CD4-positive, CD25-positive, alpha-beta regulatory T cell (primary cell): ENCODE data around the gene SMURF2. TPM values are rescaled to one million over a fixed set of nuclear protein-coding genes. Genes with fewer than 3 reads are reported as not detected.

Experiments
- ATAC-seq, 2 donors: fragments of 150-1000 bp; cut with Tn5 transposase; one replicate each; pipeline ENCODE4 v1.10.0; 2021; ENCODE audit warnings: low read depth in 2 of 2, moderate number of reproducible peaks in 2 of 2, moderate library complexity in 1 of 2
- DNase-seq, 3 donors: peaks; one replicate each; pipeline versions ENCODE4 v3.0.0 to v3.0.0-alpha.2; 2012 to 2022; ENCODE audit warnings: mixed read lengths in 1 of 3
- H3K27ac ChIP-seq: one replicate; pipeline ENCODE4 v1.7.0; 2013; ENCODE audit warnings: mild to moderate bottlenecking, low read length; ENCODE audit not compliant: insufficient read depth, poor library complexity, severe bottlenecking
- H3K27me3 ChIP-seq: one replicate; pipeline ENCODE4 v1.7.0; 2013; ENCODE audit warnings: low read length; ENCODE audit not compliant: control insufficient read depth, insufficient read depth
- H3K36me3 ChIP-seq: one replicate; pipeline ENCODE4 v1.7.0; 2013; ENCODE audit warnings: mild to moderate bottlenecking, low read length, moderate library complexity; ENCODE audit not compliant: control insufficient read depth, insufficient read depth
- H3K4me1 ChIP-seq: 2 replicates; pipeline ENCODE4 v1.7.0; 2013; ENCODE audit warnings: mild to moderate bottlenecking, low read length; ENCODE audit not compliant: insufficient read depth, control insufficient read depth, poor library complexity, severe bottlenecking
- H3K4me3 ChIP-seq: one replicate; pipeline ENCODE4 v1.7.0; 2013; ENCODE audit warnings: low read depth, mild to moderate bottlenecking, low read length, moderate library complexity
- H3K9me3 ChIP-seq, 2 experiments: 1 replicate in 1 of 2; 2 replicates in 1 of 2; pipeline ENCODE4 v1.7.0; 2013; ENCODE audit warnings: low read length in 2 of 2, mild to moderate bottlenecking in 1 of 2, moderate library complexity in 1 of 2; ENCODE audit not compliant: control insufficient read depth in 2 of 2
- H3K27ac Mint-ChIP-seq, 3 donors: one replicate each; pipeline ENCODE4 v1.8.0; 2020 to 2022; ENCODE audit warnings: mild to moderate bottlenecking in 3 of 3, mixed read lengths in 3 of 3, moderate library complexity in 2 of 3
- H3K27me3 Mint-ChIP-seq: one replicate; pipeline ENCODE4 v1.8.0; 2022; ENCODE audit warnings: mild to moderate bottlenecking, mixed read lengths
- H3K36me3 Mint-ChIP-seq: one replicate; pipeline ENCODE4 v1.8.0; 2020; ENCODE audit warnings: mixed read lengths
- H3K4me1 Mint-ChIP-seq, 4 donors: one replicate each; pipeline ENCODE4 v1.8.0; 2020 to 2022; ENCODE audit warnings: mixed read lengths in 4 of 4, mild to moderate bottlenecking in 1 of 4
- H3K4me3 Mint-ChIP-seq, 4 donors: one replicate each; pipeline ENCODE4 v1.8.0; 2020 to 2022; ENCODE audit warnings: mild to moderate bottlenecking in 4 of 4, mixed read lengths in 4 of 4, moderate library complexity in 3 of 4
- H3K9me3 Mint-ChIP-seq, 7 donors: one replicate each; pipeline ENCODE4 v1.8.0; 2020 to 2022; ENCODE audit warnings: mixed read lengths in 7 of 7, mild to moderate bottlenecking in 3 of 7, moderate library complexity in 2 of 7
- polyA plus RNA-seq, 4 donors: library from polyadenylated mRNA; unstranded; fragments of 300-500 nt; fragmentation: Illumina TruSeq; gene quantifications; one replicate each; pipeline ENCODE4 v1.2.3, GENCODE V29; 2021
- total RNA-seq: library from RNA; stranded (reverse); gene quantifications from one replicate; pipeline ENCODE4 v1.2.3, GENCODE V29; 2022

SMURF2 gene
- total and polyA plus RNA-seq, 5 donors from 2014 or later, result 4.0 to 18.7 (median 4.7) TPM

DNA sequence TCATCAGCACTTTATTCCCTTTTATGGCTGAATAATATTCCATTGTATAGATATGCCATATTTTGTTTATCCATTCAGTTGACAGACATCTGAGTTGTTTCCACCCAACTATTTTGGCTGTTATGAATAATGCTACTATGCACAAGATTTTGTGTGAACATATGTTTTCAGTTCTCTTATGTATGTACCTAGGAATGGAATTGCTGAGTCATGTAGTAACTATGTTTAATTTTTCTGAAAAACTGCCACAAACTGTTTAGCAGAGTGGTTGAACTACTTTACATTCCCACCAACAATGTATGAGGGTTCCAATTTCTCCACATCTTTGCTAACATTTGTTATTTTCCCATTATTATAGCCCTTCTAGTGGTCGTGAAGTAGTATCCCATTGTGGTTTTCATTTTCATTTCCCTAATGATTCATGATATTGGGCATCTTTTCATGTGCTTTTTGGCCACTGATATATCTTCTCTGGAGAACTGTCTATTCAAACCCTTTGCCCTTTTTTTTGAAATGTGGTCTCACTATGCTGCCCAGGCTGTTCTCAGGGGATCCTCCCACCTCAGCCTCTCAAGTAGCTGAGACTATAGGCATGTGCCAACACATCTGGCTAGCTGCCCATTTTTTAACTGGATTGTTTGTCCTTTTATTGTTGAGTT is 26.3 kb downstream of the SMURF2 start:
- ATAC-seq (no peak), DNase-seq (peak in 1 of 3 donors; percentile 34)
- no peaks in the 10 kb centered on the region for H3K27me3 ChIP-seq
- no peak overlapping the region for H3K4me3 ChIP-seq
- no peaks in the 10 kb centered on the region for H3K9me3 ChIP-seq
- H3K27ac ChIP-seq, result no peak overlapping the region
- H3K36me3 ChIP-seq, result no peaks in the 10 kb centered on the region
- Mint-ChIP-seq H3K36me3 (peaks cover 9% of the 10 kb centered on the region), H3K4me1 (peaks cover 19 to 57% (median 36%) of the 10 kb centered on the region in 4 donors), H3K9me3 (no peaks in the 10 kb centered on the region), H3K4me3 (no peak overlapping the region), H3K27me3 (no peaks in the 10 kb centered on the region), H3K27ac (peak overlapping the region; percentile 3 to 74 (median 51))
- H3K4me1 ChIP-seq, result peaks cover 7% of the 10 kb centered on the region

DNA sequence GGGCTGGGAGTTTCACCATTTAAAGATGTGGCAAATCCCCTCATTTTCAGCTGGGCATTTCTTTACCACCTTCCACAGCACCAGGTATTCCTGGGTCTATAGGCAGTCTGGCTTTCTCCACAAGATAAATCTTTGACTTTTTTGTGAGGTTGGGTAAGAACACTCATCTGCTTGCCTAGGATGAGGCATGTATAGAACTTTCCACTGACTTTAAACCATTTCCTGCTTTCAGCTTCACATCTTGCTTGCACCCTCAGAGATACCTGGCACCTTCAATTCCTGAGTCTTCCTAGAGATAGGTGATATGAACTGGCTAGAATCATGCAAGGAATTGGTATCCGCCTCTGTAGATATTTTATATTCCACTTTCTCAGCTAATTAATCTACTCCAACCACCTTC is 27.9 kb downstream of the SMURF2 start:
- Mint-ChIP-seq H3K27me3 (no peaks in the 10 kb centered on the region), H3K4me1 (peaks cover 17 to 63% (median 39%) of the 10 kb centered on the region in 4 donors), H3K36me3 (peaks cover 9% of the 10 kb centered on the region), H3K9me3 (no peaks in the 10 kb centered on the region), H3K4me3 (no peak overlapping the region), H3K27ac (peak overlapping the region in 1 of 3 donors; percentile 3)
- Histone ChIP-seq H3K36me3 (no peaks in the 10 kb centered on the region), H3K27ac (no peak overlapping the region), H3K27me3 (no peaks in the 10 kb centered on the region), H3K4me1 (peaks cover 10% of the 10 kb centered on the region), H3K9me3 (no peaks in the 10 kb centered on the region), H3K4me3 (no peak overlapping the region)
- ATAC-seq, result no peak
- DNase-seq, result peak in 1 of 3 donors; percentile 30

DNA sequence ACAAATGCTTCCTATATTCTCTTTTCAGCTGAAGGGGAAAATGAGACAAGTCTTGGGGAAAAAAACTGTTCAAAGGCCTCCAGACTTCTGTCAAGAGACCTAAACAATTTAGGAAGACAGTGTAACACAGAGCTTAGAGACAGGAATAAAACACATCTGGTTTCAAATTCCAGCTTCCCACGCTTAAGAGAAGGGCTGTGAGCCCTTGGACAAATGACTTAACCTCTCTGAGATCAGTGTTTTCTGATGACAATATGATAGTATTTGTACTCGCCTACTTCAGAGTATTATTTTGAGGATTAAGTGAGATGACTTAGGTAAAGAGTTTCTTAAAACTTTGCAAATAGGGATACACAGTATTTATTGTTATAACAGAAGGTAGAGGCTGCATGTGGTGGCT is 29.5 kb downstream of the SMURF2 start:
- Mint-ChIP-seq H3K27me3 (no peaks in the 10 kb centered on the region), H3K27ac (peak overlapping the region in 2 of 3 donors; percentile 15 to 44)
- H3K36me3 ChIP-seq, result no peaks in the 10 kb centered on the region

DNA sequence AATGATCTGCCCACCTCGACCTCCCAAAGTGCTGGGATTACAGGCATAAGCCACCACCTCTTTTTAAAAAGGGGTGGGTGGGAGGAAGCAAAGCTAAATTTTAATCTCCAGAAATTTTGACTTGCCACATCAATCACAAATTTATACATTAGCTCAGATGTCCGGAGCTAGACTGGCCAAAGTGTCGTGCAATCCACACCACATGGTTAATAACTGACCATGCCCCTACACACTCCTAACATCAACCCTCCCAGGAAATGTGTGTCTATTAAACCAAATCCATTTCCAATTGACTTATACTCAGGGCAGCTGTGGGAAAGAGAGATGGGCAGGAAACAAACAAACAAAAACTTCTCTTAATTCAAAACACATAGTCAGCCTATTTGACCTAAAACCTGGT is 29.9 kb downstream of the SMURF2 start:
- Histone ChIP-seq H3K36me3 (no peaks in the 10 kb centered on the region), H3K4me3 (no peak overlapping the region), H3K4me1 (peaks cover 20% of the 10 kb centered on the region), H3K27ac (no peak overlapping the region), H3K9me3 (no peaks in the 10 kb centered on the region), H3K27me3 (no peaks in the 10 kb centered on the region)
- H3K36me3 Mint-ChIP-seq, result peaks cover 5% of the 10 kb centered on the region
- no peaks in the 10 kb centered on the region for H3K27me3 Mint-ChIP-seq
- DNase-seq (no peak), ATAC-seq (no peak)
- H3K4me3 Mint-ChIP-seq, result no peak overlapping the region
- peaks cover 25 to 77% (median 52%) of the 10 kb centered on the region in 4 donors for H3K4me1 Mint-ChIP-seq
- H3K27ac Mint-ChIP-seq, result peak overlapping the region in 1 of 3 donors; percentile 59
- H3K9me3 Mint-ChIP-seq, result no peaks in the 10 kb centered on the region

More for the DNA sequence above, 29.5 kb downstream of the SMURF2 start:
- Histone ChIP-seq H3K27ac (no peak overlapping the region), H3K27me3 (no peaks in the 10 kb centered on the region), H3K4me3 (no peak overlapping the region), H3K4me1 (peaks cover 20% of the 10 kb centered on the region), H3K9me3 (no peaks in the 10 kb centered on the region)
- H3K4me3 Mint-ChIP-seq, result no peak overlapping the region
- H3K4me1 Mint-ChIP-seq, result peaks cover 25 to 73% (median 49%) of the 10 kb centered on the region in 4 donors
- H3K36me3 Mint-ChIP-seq, result peaks cover 5% of the 10 kb centered on the region
- ATAC-seq (no peak), DNase-seq (no peak)
- no peaks in the 10 kb centered on the region for H3K9me3 Mint-ChIP-seq

DNA sequence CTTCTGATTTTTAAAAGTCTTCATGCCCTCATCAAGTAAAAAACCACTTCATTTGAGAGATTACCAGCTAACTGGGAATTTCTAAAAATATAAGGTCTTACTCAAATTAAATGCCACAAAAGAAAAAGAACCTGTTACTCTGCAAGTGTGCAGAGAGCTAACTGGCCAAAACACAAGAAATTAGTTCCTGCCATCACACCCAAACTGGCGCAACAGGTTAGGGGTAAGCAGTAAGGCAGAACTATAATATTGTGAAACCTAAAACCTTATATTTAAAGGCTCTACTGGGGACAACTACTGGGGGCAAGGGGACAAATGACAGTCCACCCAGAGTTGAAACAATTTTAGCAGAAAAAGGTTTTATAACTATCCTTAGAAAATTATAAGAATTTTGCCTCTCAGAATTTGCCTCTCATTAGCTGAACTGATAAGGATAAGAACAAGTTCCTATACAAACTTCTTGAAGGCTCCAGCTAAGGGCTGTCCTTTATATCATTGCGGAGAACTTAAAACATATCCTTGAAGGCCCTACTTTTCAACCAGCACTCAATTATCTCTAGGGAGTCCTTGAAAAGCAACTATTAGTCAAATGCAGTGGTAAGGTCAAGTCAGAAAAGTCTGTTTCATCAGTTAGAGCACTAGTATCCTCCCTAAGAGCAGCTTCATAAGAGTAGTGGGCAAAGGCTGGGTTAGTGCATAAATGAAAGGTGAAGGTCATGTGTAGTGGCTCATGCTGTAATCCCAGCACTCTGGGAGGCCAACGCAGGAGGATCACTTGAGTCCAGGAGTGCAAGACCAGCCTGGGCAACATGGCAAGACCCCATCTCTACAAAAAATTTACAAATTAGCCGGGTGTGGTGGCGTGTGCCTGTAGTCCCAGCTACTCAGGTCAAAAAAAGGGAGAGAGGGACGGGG is 31.5 kb downstream of the SMURF2 start:
- Mint-ChIP-seq H3K4me1 (peaks cover 25 to 75% (median 48%) of the 10 kb centered on the region in 4 donors), H3K36me3 (peaks cover 7% of the 10 kb centered on the region), H3K27ac (peak overlapping the region in 2 of 3 donors; percentile 50 to 56)

DNA sequence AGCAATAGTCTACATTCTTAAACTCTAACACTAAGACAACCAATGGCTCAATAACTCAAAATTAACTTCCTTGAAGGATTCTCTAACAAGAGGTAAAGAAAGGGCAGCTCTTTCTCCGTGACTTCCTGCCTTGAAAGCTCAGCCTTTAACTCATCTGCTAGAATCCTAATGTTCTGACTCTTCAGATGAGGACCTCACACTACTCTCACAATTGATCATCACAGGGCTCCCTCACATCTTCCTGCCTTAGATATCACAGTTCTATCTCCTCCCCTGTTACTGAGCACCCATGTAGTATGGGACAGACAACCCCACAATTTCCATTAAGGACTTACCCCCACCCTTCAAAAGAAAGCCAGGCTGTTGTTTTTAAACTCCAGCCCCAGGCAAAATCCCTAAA is 33.5 kb downstream of the SMURF2 start:
- Histone ChIP-seq H3K4me3 (peak overlapping the region; percentile 6), H3K36me3 (no peaks in the 10 kb centered on the region), H3K9me3 (no peaks in the 10 kb centered on the region), H3K27ac (no peak overlapping the region), H3K27me3 (no peaks in the 10 kb centered on the region), H3K4me1 (peaks cover 13% of the 10 kb centered on the region)
- DNase-seq, result peak in 1 of 3 donors; percentile 56
- Mint-ChIP-seq H3K4me1 (peaks cover 18 to 65% (median 41%) of the 10 kb centered on the region in 4 donors), H3K4me3 (peak overlapping the region in 3 of 4 donors; percentile 1 to 80 (median 4)), H3K9me3 (no peaks in the 10 kb centered on the region), H3K36me3 (peaks cover 9% of the 10 kb centered on the region), H3K27ac (peak overlapping the region; percentile 17 to 27 (median 21)), H3K27me3 (no peaks in the 10 kb centered on the region)
- ATAC-seq, result peak; percentile 46 to 52

More for the DNA sequence above, 31.5 kb downstream of the SMURF2 start:
- Histone ChIP-seq H3K27me3 (no peaks in the 10 kb centered on the region), H3K4me1 (peaks cover 20% of the 10 kb centered on the region), H3K27ac (no peak overlapping the region), H3K36me3 (no peaks in the 10 kb centered on the region), H3K4me3 (no peak overlapping the region), H3K9me3 (no peaks in the 10 kb centered on the region)
- no peak for DNase-seq
- no peaks in the 10 kb centered on the region for H3K27me3 Mint-ChIP-seq
- H3K9me3 Mint-ChIP-seq, result no peaks in the 10 kb centered on the region
- no peak for ATAC-seq
- no peak overlapping the region for H3K4me3 Mint-ChIP-seq

DNA sequence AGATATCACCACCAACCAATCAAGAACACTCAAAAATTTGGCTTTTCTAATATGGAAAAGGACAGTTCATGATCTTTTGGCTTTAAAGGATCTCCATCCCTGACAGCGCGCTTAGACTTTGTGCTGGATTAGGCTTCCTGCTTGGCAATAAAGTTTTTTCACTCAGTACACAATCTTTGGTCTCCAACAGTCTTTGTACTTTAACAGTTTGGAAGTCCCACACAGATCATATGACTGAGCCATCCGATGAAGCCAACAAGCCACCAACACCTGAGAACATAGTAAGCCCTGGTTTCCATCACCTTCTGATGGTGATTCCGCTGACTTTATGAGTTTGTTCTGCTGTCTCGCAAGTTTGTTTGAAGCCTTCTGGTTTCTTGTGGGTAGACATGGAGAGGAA is 34.3 kb downstream of the SMURF2 start:
- ATAC-seq (no peak), DNase-seq (no peak)
- Histone ChIP-seq H3K4me3 (no peak overlapping the region), H3K9me3 (no peaks in the 10 kb centered on the region), H3K27ac (no peak overlapping the region), H3K4me1 (peaks cover 13% of the 10 kb centered on the region), H3K36me3 (no peaks in the 10 kb centered on the region), H3K27me3 (no peaks in the 10 kb centered on the region)
- Mint-ChIP-seq H3K36me3 (peaks cover 13% of the 10 kb centered on the region), H3K9me3 (no peaks in the 10 kb centered on the region), H3K27ac (peak overlapping the region in 1 of 3 donors; percentile 48), H3K27me3 (no peaks in the 10 kb centered on the region), H3K4me3 (no peak overlapping the region), H3K4me1 (peaks cover 19 to 65% (median 46%) of the 10 kb centered on the region in 4 donors)
